WTC11 (cell line): ENCODE results near the gene NR1H3.

Experiments used
- GABPB1 ChIP-seq: sonication (generic); formaldehyde crosslinking; IDR thresholded peaks from 2 replicates; pipeline ENCODE4 v1.8.1; 2023; ENCODE audit warnings: mild to moderate bottlenecking, missing genetic modification reagents
- SMAD4 ChIP-seq: sonication (generic); formaldehyde crosslinking; IDR thresholded peaks from 2 replicates; pipeline ENCODE4 v1.8.0; 2022; ENCODE audit warnings: mild to moderate bottlenecking, missing genetic modification reagents

DNA sequence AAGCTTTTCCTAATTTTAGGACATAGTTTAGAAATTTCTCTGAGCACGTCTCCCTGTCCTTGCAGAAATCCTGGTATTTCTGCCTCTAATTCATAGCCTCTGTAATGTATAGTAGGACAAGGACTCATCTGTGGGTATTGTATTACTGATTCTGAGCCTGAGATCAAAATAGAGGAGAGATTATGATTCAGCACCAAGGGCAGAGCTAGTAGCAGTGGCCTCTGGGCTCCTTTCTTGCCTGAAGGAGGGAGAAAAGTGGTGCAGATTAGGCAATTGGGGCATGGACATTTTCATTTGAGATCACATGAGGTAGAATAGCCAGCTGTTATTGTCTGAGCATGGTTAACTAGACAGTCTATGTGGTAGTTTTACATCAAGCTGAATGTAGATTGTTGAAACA, 14.9 kb downstream of the NR1H3 start:
- TF ChIP-seq GABPB1, result no peak
- no peak for TF ChIP-seq SMAD4 (CRISPR knock-in tag)
